SU-DHL-6 (cell line): ENCODE data around the gene DNM2.
A peak's percentile ranks its signal among the peaks of the same experiment; 100 is the strongest.

Source experiments
- H2AFZ ChIP-seq: fragments of 200-600 bp; sonication (generic); 2 replicates; pipeline ENCODE4 v1.6.1; 2014; ENCODE audit warnings: low read depth, mild to moderate bottlenecking, moderate library complexity, mixed read lengths, antibody characterized with exemption, low read length; ENCODE audit not compliant: severe bottlenecking
- H3F3A ChIP-seq: fragments of 200-600 bp; shearing (Covaris generic); 2 replicates; pipeline ENCODE4 v1.6.0; 2016; ENCODE audit warnings: antibody characterized with exemption, mild to moderate bottlenecking; ENCODE audit not compliant: insufficient read depth
- H3K27ac ChIP-seq: fragments of 200-600 bp; sonication (generic); 2 replicates; pipeline ENCODE4 v1.5.1; 2016; ENCODE audit warnings: low read depth, mild to moderate bottlenecking, low read length, moderate library complexity, mixed read lengths
- H3K27me3 ChIP-seq: fragments of 200-600 bp; sonication (generic), shearing (Covaris generic); 2 replicates; pipeline ENCODE4 v1.6.0; 2014; ENCODE audit warnings: mild to moderate bottlenecking, low read length
- H3K36me3 ChIP-seq: fragments of 200-600 bp; sonication (generic); 2 replicates; pipeline ENCODE4 v1.6.1; 2014; ENCODE audit warnings: mild to moderate bottlenecking, low read length, mixed read lengths
- H3K4me2 ChIP-seq: fragments of 300-600, 200-600 bp; shearing (Covaris generic), sonication (generic); 2 replicates; pipeline ENCODE4 v1.6.0; 2014; ENCODE audit warnings: low read length, low read depth, mild to moderate bottlenecking; ENCODE audit not compliant: poor library complexity, severe bottlenecking
- H3K4me3 ChIP-seq: fragments of 200-600 bp; sonication (generic); 2 replicates; pipeline ENCODE4 v1.5.1; 2014; ENCODE audit warnings: antibody characterized with exemption, low read length, mild to moderate bottlenecking, mixed read lengths; ENCODE audit not compliant: insufficient read depth, poor library complexity, severe bottlenecking
- H3K79me2 ChIP-seq: fragments of 200-600 bp; sonication (generic); 2 replicates; pipeline ENCODE4 v1.6.1; 2014; ENCODE audit warnings: mild to moderate bottlenecking, low read length, moderate library complexity; ENCODE audit not compliant: insufficient read depth
- H3K9ac ChIP-seq: fragments of 200-600 bp; sonication (generic); 2 replicates; pipeline ENCODE4 v1.7.0; 2014; ENCODE audit warnings: mild to moderate bottlenecking, low read length
- H3K9me2 ChIP-seq: fragments of 200-600 bp; sonication (generic); replicated peaks from 2 replicates; pipeline ENCODE4 v1.6.1; 2014; ENCODE audit warnings: low read length; ENCODE audit not compliant: insufficient read depth
- H3K9me3 ChIP-seq: fragments of 200-600 bp; sonication (generic); 2 replicates; pipeline ENCODE4 v1.6.1; 2014; ENCODE audit warnings: low read length, mixed read lengths; ENCODE audit not compliant: insufficient read depth
- H4K20me1 ChIP-seq: fragments of 200-600 bp; sonication (generic); 2 replicates; pipeline ENCODE4 v1.6.1; 2014; ENCODE audit warnings: low read depth, mild to moderate bottlenecking, antibody characterized with exemption, low read length, moderate library complexity, mixed read lengths
- CTCF ChIP-seq: fragments of 200-600 bp; sonication (generic); IDR thresholded peaks from one replicate; pipeline ENCODE4 v1.5.1; 2017; ENCODE audit warnings: antibody characterized with exemption, mild to moderate bottlenecking, low read length, moderate library complexity; ENCODE audit not compliant: insufficient read depth, poor library complexity, severe bottlenecking
- EZH2phosphoT487 ChIP-seq: fragments of 200-600 bp; sonication (generic), shearing (Covaris generic); conservative IDR thresholded peaks from 2 replicates; pipeline ENCODE4 v1.6.1; 2018; ENCODE audit warnings: mild to moderate bottlenecking, antibody characterized with exemption, low read length, moderate library complexity, mixed read lengths

The DNM2 gene

GRCh38 chr19:10717356-10718204 lies at the start of gene DNM2:
DNM2 (plus strand) TSS chr19:10718079; CDS start chr19:10718243, 164 bp downstream.
- no peaks in the 10 kb centered on the region for H3K9me2 ChIP-seq
- 0 out of 2 replicates have a peak, but pooled peaks cover 4% of the 10 kb centered on the region for H3F3A ChIP-seq
- H3K27ac ChIP-seq: peak within 1 kb of the TSS; percentile 58
- H3K27me3 ChIP-seq: no peaks in the 10 kb centered on the region
- peaks cover 10% of the 10 kb centered on the region; the same call in 1 of the 2 replicates for H4K20me1 ChIP-seq
- peak within 1 kb of the TSS; percentile 90 for H3K4me3 ChIP-seq
- H3K79me2 ChIP-seq: peaks cover 45% of the 10 kb centered on the region
- peak within 1 kb of the TSS; percentile 66 for H2AFZ ChIP-seq
- TF ChIP-seq CTCF (peak; percentile 77), EZH2phosphoT487 (no peak)
- H3K9me3 ChIP-seq: no peaks in the 10 kb centered on the region
- H3K9ac ChIP-seq: peak within 1 kb of the TSS; percentile 96
- no peaks in the 10 kb centered on the region for H3K36me3 ChIP-seq
- H3K4me2 ChIP-seq: peak within 1 kb of the TSS; percentile 91

DNA sequence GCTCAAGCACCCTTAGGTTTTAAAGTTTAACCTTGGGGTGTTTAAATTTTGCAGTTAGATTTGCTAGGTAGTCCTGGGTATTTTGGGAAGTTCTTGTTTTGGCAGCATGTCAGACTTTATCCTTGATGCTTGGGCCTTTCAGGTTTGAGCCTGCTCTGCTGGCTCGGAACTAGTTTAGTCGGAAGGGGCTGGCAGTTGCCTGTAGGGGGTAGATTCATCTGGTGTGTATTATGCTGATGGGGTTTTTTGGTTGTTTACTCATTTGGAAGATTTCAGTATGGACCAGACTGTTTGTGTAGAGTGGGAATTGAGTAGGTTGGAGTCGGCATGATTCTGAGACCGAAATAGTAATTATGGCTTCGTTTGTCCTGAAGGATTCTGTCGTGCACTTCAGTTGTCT lies 48.6 kb upstream of the DNM2 start:
- peaks cover 32% of the 10 kb centered on the region for H3K36me3 ChIP-seq
- no peak overlapping the region for H3K9ac ChIP-seq
- H3K27ac ChIP-seq: no peak overlapping the region

GRCh38 chr19:10670182-10670581 lies 47.7 kb upstream of the DNM2 start:
- Histone ChIP-seq H4K20me1 (peaks cover 39% of the 10 kb centered on the region; the same call in 1 of the 2 replicates), H3K9ac (no peak overlapping the region), H3K9me3 (no peaks in the 10 kb centered on the region), H3F3A (peaks cover 6% of the 10 kb centered on the region; the same call in 1 of the 2 replicates), H3K79me2 (peaks cover 99% of the 10 kb centered on the region), H3K27ac (no peak overlapping the region), H2AFZ (no peak overlapping the region), H3K4me2 (no peak overlapping the region), H3K27me3 (no peaks in the 10 kb centered on the region), H3K4me3 (no peak overlapping the region), H3K36me3 (peaks cover 39% of the 10 kb centered on the region), H3K9me2 (no peaks in the 10 kb centered on the region)
- TF ChIP-seq EZH2phosphoT487 (no peak), CTCF (no peak)

More for the DNA sequence above, 48.6 kb upstream of the DNM2 start:
- Histone ChIP-seq H3K79me2 (peaks cover 99% of the 10 kb centered on the region), H3K27me3 (no peaks in the 10 kb centered on the region), H2AFZ (no peak overlapping the region), H4K20me1 (peaks cover 36% of the 10 kb centered on the region; the same call in 1 of the 2 replicates), H3K4me2 (no peak overlapping the region), H3F3A (0 out of 2 replicates have a peak, but pooled peaks cover 4% of the 10 kb centered on the region), H3K9me2 (no peaks in the 10 kb centered on the region), H3K4me3 (no peak overlapping the region), H3K9me3 (no peaks in the 10 kb centered on the region)
- no peak for TF ChIP-seq EZH2phosphoT487
- TF ChIP-seq CTCF: no peak
